ENCODE measurements around the gene CELA2B. TPM values are rescaled to one million over a fixed set of nuclear protein-coding genes. Genes with fewer than 3 reads are reported as not detected.

CELA2B gene
- total RNA-seq, 2 experiments from 2014 or later, result not detected

- no peaks in the 10 kb centered on the region for H3K36me3 Mint-ChIP-seq
- no peak for DNase-seq
- POLR2A ChIA-PET, result no interaction called here
These were observed 38.9 kb upstream of the CELA2B start for GRCh38 chr1:15436881-15437442.

GRCh38 chr1:15439325-15439724, 36.6 kb upstream of the CELA2B start:
- no peak for DNase-seq

More at GRCh38 chr1:15436881-15437442, 38.9 kb upstream of the CELA2B start:
- no peak overlapping the region for H3K27ac Mint-ChIP-seq
- H3K4me3 Mint-ChIP-seq, result no peak overlapping the region
- ATAC-seq (ENCODE audit: low read depth), result no peak
- no peaks in the 10 kb centered on the region for H3K4me1 Mint-ChIP-seq
- no peaks in the 10 kb centered on the region for H3K27me3 Mint-ChIP-seq
- H3K9me3 Mint-ChIP-seq, result no peaks in the 10 kb centered on the region

GRCh38 chr1:15440357-15440756, 35.5 kb upstream of the CELA2B start:
- Mint-ChIP-seq H3K4me1 (peaks cover 3% of the 10 kb centered on the region), H3K27me3 (no peaks in the 10 kb centered on the region), H3K4me3 (no peak overlapping the region), H3K9me3 (no peaks in the 10 kb centered on the region), H3K36me3 (no peaks in the 10 kb centered on the region), H3K27ac (no peak overlapping the region)
- no peak for ATAC-seq (ENCODE audit: low read depth)
- DNase-seq, result no peak
- POLR2A ChIA-PET, result no interaction called here

More at GRCh38 chr1:15439325-15439724, 36.6 kb upstream of the CELA2B start:
- POLR2A ChIA-PET, result no interaction called here
- Mint-ChIP-seq H3K4me1 (no peaks in the 10 kb centered on the region), H3K9me3 (no peaks in the 10 kb centered on the region), H3K27ac (no peak overlapping the region), H3K36me3 (no peaks in the 10 kb centered on the region), H3K4me3 (no peak overlapping the region), H3K27me3 (no peaks in the 10 kb centered on the region)
- ATAC-seq (ENCODE audit: low read depth), result no peak

GRCh38 chr1:15441247-15441646, 34.7 kb upstream of the CELA2B start:
- Mint-ChIP-seq H3K4me1 (peaks cover 5% of the 10 kb centered on the region), H3K36me3 (no peaks in the 10 kb centered on the region), H3K27ac (no peak overlapping the region), H3K27me3 (no peaks in the 10 kb centered on the region), H3K4me3 (no peak overlapping the region), H3K9me3 (no peaks in the 10 kb centered on the region)
- ATAC-seq (ENCODE audit: low read depth) (no peak), DNase-seq (no peak)
- POLR2A ChIA-PET, result interaction anchor here (0.6 kb wide), 1 partner anchor 312 kb away, joined by 3 read pairs; no protein-coding TSS in a partner anchor

- peaks cover 5% of the 10 kb centered on the region for H3K4me1 Mint-ChIP-seq
- H3K27me3 Mint-ChIP-seq, result no peaks in the 10 kb centered on the region
- DNase-seq (no peak), ATAC-seq (ENCODE audit: low read depth) (no peak)
- H3K9me3 Mint-ChIP-seq, result no peaks in the 10 kb centered on the region
- no peak overlapping the region for H3K4me3 Mint-ChIP-seq
- POLR2A ChIA-PET, result no interaction called here
- no peak overlapping the region for H3K27ac Mint-ChIP-seq
- no peaks in the 10 kb centered on the region for H3K36me3 Mint-ChIP-seq
These were observed 33.8 kb upstream of the CELA2B start for GRCh38 chr1:15442119-15442518.

- H3K36me3 Mint-ChIP-seq, result no peaks in the 10 kb centered on the region
- H3K27ac Mint-ChIP-seq, result no peak overlapping the region
- no peak overlapping the region for H3K4me3 Mint-ChIP-seq
- POLR2A ChIA-PET, result no interaction called here
- H3K27me3 Mint-ChIP-seq, result no peaks in the 10 kb centered on the region
- ATAC-seq (ENCODE audit: low read depth) (no peak), DNase-seq (no peak)
- H3K4me1 Mint-ChIP-seq, result peaks cover 5% of the 10 kb centered on the region
- no peaks in the 10 kb centered on the region for H3K9me3 Mint-ChIP-seq
These were observed 33.1 kb upstream of the CELA2B start for GRCh38 chr1:15442759-15443158.

GRCh38 chr1:15443281-15443680, 32.6 kb upstream of the CELA2B start:
- H3K36me3 Mint-ChIP-seq, result no peaks in the 10 kb centered on the region
- ATAC-seq (ENCODE audit: low read depth), result no peak
- DNase-seq, result no peak
- H3K4me1 Mint-ChIP-seq, result peaks cover 5% of the 10 kb centered on the region
- H3K9me3 Mint-ChIP-seq, result no peaks in the 10 kb centered on the region
- H3K4me3 Mint-ChIP-seq, result no peak overlapping the region
- no peaks in the 10 kb centered on the region for H3K27me3 Mint-ChIP-seq
- POLR2A ChIA-PET, result no interaction called here
- no peak overlapping the region for H3K27ac Mint-ChIP-seq

- DNase-seq, result no peak
- Mint-ChIP-seq H3K36me3 (no peaks in the 10 kb centered on the region), H3K4me1 (peaks cover 5% of the 10 kb centered on the region), H3K9me3 (no peaks in the 10 kb centered on the region), H3K27ac (no peak overlapping the region), H3K27me3 (peaks cover 2% of the 10 kb centered on the region), H3K4me3 (no peak overlapping the region)
- POLR2A ChIA-PET, result no interaction called here
- ATAC-seq (ENCODE audit: low read depth), result no peak
These were observed 31.2 kb upstream of the CELA2B start for GRCh38 chr1:15444468-15445389.

- Mint-ChIP-seq H3K4me1 (peaks cover 5% of the 10 kb centered on the region), H3K27me3 (peaks cover 4% of the 10 kb centered on the region), H3K36me3 (no peaks in the 10 kb centered on the region), H3K9me3 (no peaks in the 10 kb centered on the region), H3K27ac (no peak overlapping the region), H3K4me3 (no peak overlapping the region)
- POLR2A ChIA-PET, result no interaction called here
- DNase-seq (no peak), ATAC-seq (ENCODE audit: low read depth) (no peak)
These were observed 30.3 kb upstream of the CELA2B start for GRCh38 chr1:15445390-15446122.

GRCh38 chr1:15446212-15446611, 29.7 kb upstream of the CELA2B start:
- H3K9me3 Mint-ChIP-seq, result no peaks in the 10 kb centered on the region
- no peak overlapping the region for H3K27ac Mint-ChIP-seq
- POLR2A ChIA-PET, result no interaction called here
- no peak overlapping the region for H3K4me3 Mint-ChIP-seq
- DNase-seq (no peak), ATAC-seq (ENCODE audit: low read depth) (no peak)
- H3K36me3 Mint-ChIP-seq, result no peaks in the 10 kb centered on the region
- peaks cover 4% of the 10 kb centered on the region for H3K27me3 Mint-ChIP-seq
- peaks cover 5% of the 10 kb centered on the region for H3K4me1 Mint-ChIP-seq

- Mint-ChIP-seq H3K9me3 (no peaks in the 10 kb centered on the region), H3K4me3 (no peak overlapping the region), H3K27ac (no peak overlapping the region), H3K36me3 (no peaks in the 10 kb centered on the region), H3K27me3 (peaks cover 4% of the 10 kb centered on the region), H3K4me1 (peaks cover 5% of the 10 kb centered on the region)
- ATAC-seq (ENCODE audit: low read depth), result no peak
- no peak for DNase-seq
- POLR2A ChIA-PET, result no interaction called here
These were observed 26.9 kb upstream of the CELA2B start for GRCh38 chr1:15448877-15449462.

GRCh38 chr1:15449567-15449966, 26.3 kb upstream of the CELA2B start:
- peaks cover 4% of the 10 kb centered on the region for H3K27me3 Mint-ChIP-seq
- peaks cover 5% of the 10 kb centered on the region for H3K4me1 Mint-ChIP-seq
- H3K27ac Mint-ChIP-seq, result no peak overlapping the region
- no peak overlapping the region for H3K4me3 Mint-ChIP-seq
- ATAC-seq (ENCODE audit: low read depth), result no peak
- POLR2A ChIA-PET, result no interaction called here
- no peak for DNase-seq
- no peaks in the 10 kb centered on the region for H3K36me3 Mint-ChIP-seq
- H3K9me3 Mint-ChIP-seq, result no peaks in the 10 kb centered on the region

- Mint-ChIP-seq H3K27me3 (peaks cover 4% of the 10 kb centered on the region), H3K4me3 (no peak overlapping the region), H3K27ac (no peak overlapping the region), H3K4me1 (no peaks in the 10 kb centered on the region), H3K36me3 (no peaks in the 10 kb centered on the region), H3K9me3 (no peaks in the 10 kb centered on the region)
- POLR2A ChIA-PET, result no interaction called here
- ATAC-seq (ENCODE audit: low read depth), result no peak
- no peak for DNase-seq
These were observed 24.7 kb upstream of the CELA2B start for GRCh38 chr1:15451014-15451722.
